ENCODE data around the gene OSBPL2.

- TF ChIP-seq POLR2AphosphoS5 (IDR thresholded peaks at IDR 0.05) (no peak), CTCF (IDR thresholded peaks at IDR 0.05) (no peak), POLR2A (IDR thresholded peaks at IDR 0.05) (no peak)
Observed at GRCh38 chr20:62214067-62214466, 24.3 kb upstream of the OSBPL2 start.
